Pancreas (tissue), 10 donors: ENCODE data around the gene CEP95. TPM values are rescaled to one million over a fixed set of nuclear protein-coding genes. Genes with fewer than 3 reads are reported as not detected.

ENCODE experiments used
- ATAC-seq, 4 donors: fragments of 200-7000 bp; cut with Tn5 transposase; one replicate each; pipeline versions ENCODE4 v1.8.0 to v1.9.1; 2020; ENCODE audit warnings: mild to moderate bottlenecking in 4 of 4, moderate library complexity in 4 of 4
- DNase-seq, 6 donors: peaks; one replicate each; pipeline ENCODE4 v3.0.0-alpha.2; 2020
- FAIRE-seq: peaks from 2 replicates; lab custom pipeline; 2012; peaks lifted over from hg19 to GRCh38; lab: Jason Lieb, UNC
- H3K27ac ChIP-seq, 4 donors: fragments of 200-600 bp; sonication (generic); 1 replicate in 3 of 4; 2 replicates in 1 of 4; pipeline versions ENCODE4 v1.5.0 to v1.8.0; 2020
- H3K27me3 ChIP-seq, 4 donors: fragments of 200-600 bp; one replicate each; pipeline ENCODE4 v1.8.0; 2021
- H3K36me3 ChIP-seq, 3 donors: fragments of 200-600 bp; sonication (generic) in 1 of 3; one replicate each; pipeline versions ENCODE4 v1.5.0 to v1.8.0; 2020 to 2021
- H3K4me1 ChIP-seq, 3 donors: fragments of 200-600 bp; one replicate each; pipeline ENCODE4 v1.8.0; 2021
- H3K4me3 ChIP-seq, 4 donors: fragments of 200-600 bp; sonication (generic) in 2 of 4; one replicate each; pipeline versions ENCODE4 v1.5.0 to v1.8.0; 2020 to 2021
- H3K9me3 ChIP-seq, 4 donors: fragments of 200-600 bp; one replicate each; pipeline ENCODE4 v1.8.0; 2021
- CTCF ChIP-seq, 4 donors: fragments of 200-600 bp; sonication (generic) in 3 of 4; IDR thresholded peaks; one replicate each; pipeline versions ENCODE4 v1.5.0 to v1.8.0; 2021; ENCODE audit warnings: antibody characterized with exemption in 4 of 4
- WGBS, 2 donors: extraction: QIAGEN DNeasy Blood & Tissue Kit; methylation state at CpG; one replicate each; pipeline ENCODE4 v1.1.7; 2013; 5-methylcytosine and 5-hydroxymethylcytosine counted together
- intact Hi-C, 3 donors: fragments of 100-400 bp; cut with DNase I; formaldehyde crosslinking; loops; one replicate each; pipeline versions ENCODE4 v1.11.1 to v1.14.2; 2022
- polyA plus RNA-seq, 2 donors: library from polyadenylated mRNA; stranded (reverse); fragments of 200-250 nt; gene quantifications; one replicate each; pipeline ENCODE4 v1.2.3, GENCODE V29; 2013
- total RNA-seq, 6 donors: library from RNA; stranded (reverse); fragmentation: NEBNext Ultra II Directional in 4 of 6; extraction: Animal tissue kit (Norgen Biotek cat#: 25700) in 4 of 6; gene quantifications; one replicate each; pipeline versions ENCODE4 v1.2.1 to v1.2.4, GENCODE V29; 2021 to 2023
- donor health status: healthy with polysubstance abuse.
- donor health status: DM: no; HTN: no; CAD: no; lungs with moderate emphysema.
- donor health status: DM: no; HTN: no; CAD: no.
- donor health status: control.
- donor health status: control.
- donor health status: Bipolar disorder and iron deficiency.
- donor health status: DM: yes; HTN: yes; CAD: no.
- donor health status: DM: no; HTN: no; CAD: no.
- donor health status: DM: no; HTN: no; CAD: no.
- donor health status: DM: yes; HTN: yes; CAD: no.

The CEP95 gene
- total and polyA plus RNA-seq, 8 donors: 10.0 to 80.8 (median 21.7) TPM

- no peaks in the 10 kb centered on the region for H3K36me3 ChIP-seq
- no peaks in the 10 kb centered on the region for H3K9me3 ChIP-seq
- FAIRE-seq (no peak), DNase-seq (no peak), ATAC-seq (no peak)
- H3K27me3 ChIP-seq: no peaks in the 10 kb centered on the region
- no peaks in the 10 kb centered on the region for H3K4me1 ChIP-seq
- H3K27ac ChIP-seq: no peak overlapping the region
- no peak for TF ChIP-seq CTCF (IDR thresholded peaks at IDR 0.05)
- WGBS, 2 donors: 78 to 92% methylated on average over 3 of the region's 3 CpGs
- H3K4me3 ChIP-seq: no peak overlapping the region
- intact Hi-C loops: no loop called here
These were observed 35.3 kb upstream of the CEP95 start for GRCh38 chr17:64471440-64471839.

- 88 to 92% methylated on average over 2 of the region's 2 CpGs for WGBS, 2 donors
- Histone ChIP-seq H3K27me3 (no peaks in the 10 kb centered on the region), H3K27ac (no peak overlapping the region), H3K4me1 (no peaks in the 10 kb centered on the region), H3K9me3 (no peaks in the 10 kb centered on the region), H3K4me3 (no peak overlapping the region), H3K36me3 (peaks cover 0 to 5% (median 0%) of the 10 kb centered on the region in 3 donors)
- TF ChIP-seq CTCF (IDR thresholded peaks at IDR 0.05): no peak
- DNase-seq (no peak), FAIRE-seq (no peak), ATAC-seq (no peak)
- intact Hi-C loops: no loop called here
These were observed 34.2 kb upstream of the CEP95 start for GRCh38 chr17:64472564-64472963.

DNA sequence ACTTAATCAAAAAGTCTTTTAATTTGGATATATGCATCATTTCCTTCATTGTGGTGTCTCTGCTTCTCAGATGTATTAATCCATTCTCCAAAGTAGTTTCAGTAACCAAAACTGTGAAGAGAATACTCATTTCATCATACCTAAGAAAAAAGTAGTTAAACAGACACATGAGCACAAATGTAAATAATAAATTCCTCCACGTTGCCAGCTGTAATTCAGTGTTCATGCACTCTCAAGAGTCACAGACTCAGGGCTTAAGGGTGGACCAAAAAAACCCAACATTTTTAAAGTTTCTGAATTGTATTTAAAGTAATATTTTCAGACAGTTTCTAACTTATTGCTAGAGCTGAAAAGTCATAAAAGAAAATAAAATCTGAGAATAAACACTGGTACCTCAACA, 28.9 kb upstream of the CEP95 start:
- Histone ChIP-seq H3K27me3 (no peaks in the 10 kb centered on the region), H3K36me3 (peaks cover 0 to 33% (median 0%) of the 10 kb centered on the region in 3 donors), H3K4me1 (no peaks in the 10 kb centered on the region), H3K4me3 (no peak overlapping the region), H3K9me3 (no peaks in the 10 kb centered on the region), H3K27ac (no peak overlapping the region)
- WGBS, 2 donors: 15 to 27% methylated on average over 1 of the region's 1 CpG
- FAIRE-seq (no peak), DNase-seq (no peak), ATAC-seq (no peak)
- TF ChIP-seq CTCF (IDR thresholded peaks at IDR 0.05): no peak
- intact Hi-C loops: no loop called here

DNA sequence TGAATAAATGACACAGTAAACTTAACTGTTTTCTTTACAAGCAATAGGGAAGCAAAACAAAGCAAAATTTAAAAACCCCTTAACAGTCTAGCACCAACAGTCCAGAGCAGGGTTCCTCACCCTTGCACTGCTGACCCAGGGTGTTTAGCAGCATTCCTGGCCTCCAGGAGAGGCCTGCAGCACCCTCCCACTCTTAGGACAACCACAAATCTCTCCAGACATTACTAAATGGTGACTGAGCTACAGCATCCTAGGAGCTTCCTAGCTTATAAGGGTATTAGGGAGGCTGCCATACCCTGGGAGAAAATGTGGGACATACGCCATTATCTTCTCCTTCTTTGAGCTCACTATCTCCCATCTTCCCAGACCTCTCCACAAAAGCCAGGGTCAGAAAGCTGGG, 25.8 kb upstream of the CEP95 start:
- no peaks in the 10 kb centered on the region for H3K9me3 ChIP-seq
- H3K27ac ChIP-seq: no peak overlapping the region
- ATAC-seq: no peak
- no peak overlapping the region for H3K4me3 ChIP-seq
- H3K36me3 ChIP-seq: peaks cover 0 to 40% (median 0%) of the 10 kb centered on the region in 3 donors
- no peaks in the 10 kb centered on the region for H3K4me1 ChIP-seq
- no peaks in the 10 kb centered on the region for H3K27me3 ChIP-seq
- DNase-seq: no peak
- 95 to 100% methylated on average over 1 of the region's 1 CpG for WGBS, 2 donors
- intact Hi-C loops: no loop called here
- TF ChIP-seq CTCF (IDR thresholded peaks at IDR 0.05): no peak
- no peak for FAIRE-seq

DNA sequence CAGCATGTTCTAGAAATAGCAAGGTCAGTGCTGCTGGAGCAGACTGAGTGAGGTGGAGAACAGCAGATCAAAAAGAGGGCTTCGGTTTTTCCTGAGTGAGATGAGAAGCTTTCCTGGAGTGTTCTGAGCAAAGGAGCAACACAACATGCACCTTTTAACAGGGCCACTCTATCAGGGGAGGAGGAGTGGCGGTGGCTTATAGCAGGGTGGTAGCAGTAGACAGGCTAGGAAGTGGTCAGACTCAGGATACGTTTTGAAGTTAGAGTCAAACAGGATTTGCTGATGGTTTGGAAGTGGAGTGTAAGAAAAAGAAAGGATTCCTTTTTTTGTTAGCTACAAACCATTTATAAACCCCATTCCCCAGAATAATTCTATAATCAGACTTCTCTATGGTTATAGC, 22.4 kb upstream of the CEP95 start:
- intact Hi-C loops: no loop called here
- Histone ChIP-seq H3K4me3 (no peak overlapping the region), H3K36me3 (peaks cover 0 to 26% (median 0%) of the 10 kb centered on the region in 3 donors), H3K9me3 (no peaks in the 10 kb centered on the region), H3K4me1 (no peaks in the 10 kb centered on the region), H3K27me3 (no peaks in the 10 kb centered on the region), H3K27ac (no peak overlapping the region)
- WGBS, 2 donors: 90 to 92% methylated on average over 3 of the region's 3 CpGs
- DNase-seq: no peak
- FAIRE-seq: no peak
- no peak for ATAC-seq
- no peak for TF ChIP-seq CTCF (IDR thresholded peaks at IDR 0.05)
